SU-DHL-6 (cell line): Measurements from ENCODE around the gene SGCA.

Experiments used
- H2AFZ ChIP-seq: fragments of 200-600 bp; sonication (generic); 2 replicates; pipeline ENCODE4 v1.6.1; 2014; ENCODE audit warnings: low read depth, mild to moderate bottlenecking, moderate library complexity, mixed read lengths, antibody characterized with exemption, low read length; ENCODE audit not compliant: severe bottlenecking
- H3F3A ChIP-seq: fragments of 200-600 bp; shearing (Covaris generic); 2 replicates; pipeline ENCODE4 v1.6.0; 2016; ENCODE audit warnings: antibody characterized with exemption, mild to moderate bottlenecking; ENCODE audit not compliant: insufficient read depth
- H3K27ac ChIP-seq: fragments of 200-600 bp; sonication (generic); 2 replicates; pipeline ENCODE4 v1.5.1; 2016; ENCODE audit warnings: low read depth, mild to moderate bottlenecking, low read length, moderate library complexity, mixed read lengths
- H3K27me3 ChIP-seq: fragments of 200-600 bp; sonication (generic), shearing (Covaris generic); 2 replicates; pipeline ENCODE4 v1.6.0; 2014; ENCODE audit warnings: mild to moderate bottlenecking, low read length
- H3K36me3 ChIP-seq: fragments of 200-600 bp; sonication (generic); 2 replicates; pipeline ENCODE4 v1.6.1; 2014; ENCODE audit warnings: mild to moderate bottlenecking, low read length, mixed read lengths
- H3K4me2 ChIP-seq: fragments of 300-600, 200-600 bp; shearing (Covaris generic), sonication (generic); 2 replicates; pipeline ENCODE4 v1.6.0; 2014; ENCODE audit warnings: low read length, low read depth, mild to moderate bottlenecking; ENCODE audit not compliant: poor library complexity, severe bottlenecking
- H3K4me3 ChIP-seq: fragments of 200-600 bp; sonication (generic); 2 replicates; pipeline ENCODE4 v1.5.1; 2014; ENCODE audit warnings: antibody characterized with exemption, low read length, mild to moderate bottlenecking, mixed read lengths; ENCODE audit not compliant: insufficient read depth, poor library complexity, severe bottlenecking
- H3K79me2 ChIP-seq: fragments of 200-600 bp; sonication (generic); 2 replicates; pipeline ENCODE4 v1.6.1; 2014; ENCODE audit warnings: mild to moderate bottlenecking, low read length, moderate library complexity; ENCODE audit not compliant: insufficient read depth
- H3K9ac ChIP-seq: fragments of 200-600 bp; sonication (generic); 2 replicates; pipeline ENCODE4 v1.7.0; 2014; ENCODE audit warnings: mild to moderate bottlenecking, low read length
- H3K9me2 ChIP-seq: fragments of 200-600 bp; sonication (generic); replicated peaks from 2 replicates; pipeline ENCODE4 v1.6.1; 2014; ENCODE audit warnings: low read length; ENCODE audit not compliant: insufficient read depth
- H3K9me3 ChIP-seq: fragments of 200-600 bp; sonication (generic); 2 replicates; pipeline ENCODE4 v1.6.1; 2014; ENCODE audit warnings: low read length, mixed read lengths; ENCODE audit not compliant: insufficient read depth
- H4K20me1 ChIP-seq: fragments of 200-600 bp; sonication (generic); 2 replicates; pipeline ENCODE4 v1.6.1; 2014; ENCODE audit warnings: low read depth, mild to moderate bottlenecking, antibody characterized with exemption, low read length, moderate library complexity, mixed read lengths
- CTCF ChIP-seq: fragments of 200-600 bp; sonication (generic); IDR thresholded peaks from one replicate; pipeline ENCODE4 v1.5.1; 2017; ENCODE audit warnings: antibody characterized with exemption, mild to moderate bottlenecking, low read length, moderate library complexity; ENCODE audit not compliant: insufficient read depth, poor library complexity, severe bottlenecking
- EZH2phosphoT487 ChIP-seq: fragments of 200-600 bp; sonication (generic), shearing (Covaris generic); conservative IDR thresholded peaks from 2 replicates; pipeline ENCODE4 v1.6.1; 2018; ENCODE audit warnings: mild to moderate bottlenecking, antibody characterized with exemption, low read length, moderate library complexity, mixed read lengths

SGCA gene

DNA sequence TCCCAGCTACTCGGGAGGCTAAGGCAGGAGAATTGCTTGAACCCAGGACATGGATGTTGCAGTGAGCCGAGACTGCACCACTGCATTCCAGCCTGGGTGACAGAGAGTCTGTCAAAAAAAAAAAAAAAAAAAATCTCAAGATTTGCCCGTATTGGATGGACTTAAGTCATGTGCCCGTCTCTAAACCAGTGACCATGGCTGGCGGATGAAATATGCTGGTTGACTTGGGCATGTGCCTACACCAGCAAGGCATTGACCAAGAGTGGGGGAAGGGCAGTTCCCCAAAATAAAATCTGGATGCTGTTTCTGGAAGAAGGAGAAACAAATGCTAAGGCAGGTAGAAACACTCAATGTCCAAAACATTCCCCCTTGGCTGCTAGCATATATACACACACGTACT, 57.1 kb downstream of the SGCA start:
- H3K9me2 ChIP-seq, result no peaks in the 10 kb centered on the region
- H3K9me3 ChIP-seq, result peaks cover 9% of the 10 kb centered on the region; the same call in 1 of the 2 replicates
- no peaks in the 10 kb centered on the region for H3F3A ChIP-seq
- no peak overlapping the region for H3K9ac ChIP-seq
- H4K20me1 ChIP-seq, result no peaks in the 10 kb centered on the region
- H3K4me3 ChIP-seq, result no peak overlapping the region
- no peaks in the 10 kb centered on the region for H3K27me3 ChIP-seq
- H3K4me2 ChIP-seq, result no peak overlapping the region
- no peaks in the 10 kb centered on the region for H3K79me2 ChIP-seq
- no peak overlapping the region for H3K27ac ChIP-seq
- no peaks in the 10 kb centered on the region for H3K36me3 ChIP-seq
- no peak overlapping the region for H2AFZ ChIP-seq
- TF ChIP-seq EZH2phosphoT487 (no peak), CTCF (no peak)
